T-helper 22 cell (primary cell): ENCODE measurements around the gene FANK1.
"Not testable (repeated sequence)": the region's sequence is repeated elsewhere in the genome, so short reads cannot be mapped to it uniquely, and the experiment has no call there.

ENCODE experiments used
- DNase-seq: peaks from one replicate; pipeline ENCODE4 v3.0.0-alpha.2; 2020; ENCODE audit warnings: low read depth

FANK1 gene

DNA sequence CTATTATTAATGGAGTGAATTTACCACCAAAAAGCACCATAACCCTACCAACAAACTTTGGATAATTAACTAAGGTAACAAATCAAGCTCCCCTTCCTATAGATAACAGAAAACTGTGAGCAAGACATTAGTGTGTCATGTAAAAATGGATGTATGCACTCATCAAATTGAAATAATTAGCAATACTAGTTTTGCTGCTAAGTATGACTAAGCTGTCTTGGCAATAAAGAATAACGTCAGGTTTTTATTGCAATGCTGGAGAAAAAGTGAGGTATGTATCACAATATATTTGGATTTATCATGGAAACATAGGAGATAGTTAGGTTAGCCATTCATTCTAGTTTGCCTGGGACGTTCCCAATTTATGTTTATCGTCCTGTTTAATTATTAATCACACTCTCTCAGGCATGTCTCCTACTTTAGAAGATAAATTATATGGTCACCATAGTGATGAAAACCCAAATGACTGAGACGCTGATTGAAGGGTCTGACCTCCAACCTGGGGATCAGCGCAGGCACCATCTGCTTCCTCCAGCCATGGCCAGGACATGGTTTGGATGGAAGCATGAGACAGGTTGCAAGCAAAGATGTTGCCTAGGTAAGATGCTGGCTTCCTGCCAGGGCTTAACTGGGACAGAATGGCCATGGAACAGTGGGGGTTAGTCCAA, 125.6 kb downstream of the FANK1 start:
- no peak for DNase-seq

DNA sequence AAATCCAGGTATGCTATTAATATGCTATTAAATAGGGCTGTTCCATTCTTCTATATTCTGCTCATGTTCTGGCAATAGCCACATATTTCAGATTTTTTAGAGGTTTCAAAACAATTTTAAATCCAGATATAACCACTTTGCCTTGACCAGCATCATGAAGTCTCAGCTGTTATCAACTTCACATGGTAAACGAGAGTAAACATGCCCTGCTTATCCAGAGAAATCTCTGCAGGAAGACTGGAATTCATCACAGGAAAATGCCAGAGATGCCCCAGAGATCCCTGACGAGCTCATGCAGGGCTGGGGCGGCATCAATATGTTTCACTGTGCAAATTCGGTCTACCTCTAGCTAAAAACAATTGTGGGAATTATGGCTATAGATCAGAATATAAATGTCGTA, 126.5 kb downstream of the FANK1 start:
- no peak for DNase-seq

DNA sequence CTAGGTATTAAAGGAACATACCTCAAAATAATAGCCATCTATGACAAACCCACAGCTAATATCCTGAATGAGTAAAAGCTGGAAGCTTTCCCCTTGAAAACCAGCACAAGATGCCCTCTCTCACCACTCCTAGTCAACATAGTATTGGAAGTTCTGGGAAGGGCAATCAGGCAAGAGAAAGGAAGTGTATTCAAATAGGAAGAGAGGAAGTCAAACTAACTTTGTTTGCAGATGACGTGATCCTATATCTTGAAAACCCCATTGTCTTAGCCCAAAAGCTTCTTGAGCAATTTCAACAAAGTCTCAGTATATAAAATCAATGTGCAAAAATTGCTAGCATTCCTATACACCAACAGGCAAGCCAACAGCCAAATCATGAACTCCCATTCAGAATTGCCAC, 131.3 kb downstream of the FANK1 start:
- no peak for DNase-seq

DNA sequence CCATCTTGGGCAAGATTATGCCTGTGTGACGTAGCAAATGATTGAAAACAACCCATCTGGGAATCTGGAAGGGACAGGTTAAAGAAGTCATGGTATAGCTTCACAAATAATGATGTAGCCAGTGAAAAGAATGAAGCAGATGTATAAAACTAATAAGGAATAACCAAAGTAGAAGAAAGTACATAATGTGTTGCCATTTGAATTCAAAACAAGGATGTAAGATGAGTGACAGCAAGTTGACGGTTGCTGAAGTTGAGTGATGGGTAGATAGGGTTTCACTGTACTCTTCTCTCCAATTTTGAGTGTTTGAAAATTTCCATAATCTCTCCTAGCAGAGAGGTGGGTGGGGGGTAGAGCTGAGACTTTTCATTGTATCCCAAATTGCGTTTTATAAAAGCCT, 133.6 kb downstream of the FANK1 start:
- no peak for DNase-seq

DNA sequence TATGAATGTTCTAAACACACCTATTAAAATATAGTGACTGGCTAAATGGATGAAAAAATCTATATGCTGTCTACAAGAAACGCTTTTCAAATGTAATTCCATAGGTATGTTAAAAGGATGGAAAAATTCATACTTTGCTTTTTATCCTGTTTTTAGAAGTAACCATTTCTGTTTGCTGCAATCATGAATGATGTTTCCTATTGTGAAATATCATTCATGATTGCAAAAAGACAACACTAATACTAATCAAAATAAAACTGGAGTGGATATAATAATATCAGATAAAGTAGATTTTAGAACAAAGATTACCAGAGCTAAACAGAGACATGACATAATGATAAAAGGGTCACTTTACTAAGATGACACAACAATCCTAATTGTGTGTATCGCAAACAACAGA, 138.2 kb downstream of the FANK1 start:
- DNase-seq: no peak

DNA sequence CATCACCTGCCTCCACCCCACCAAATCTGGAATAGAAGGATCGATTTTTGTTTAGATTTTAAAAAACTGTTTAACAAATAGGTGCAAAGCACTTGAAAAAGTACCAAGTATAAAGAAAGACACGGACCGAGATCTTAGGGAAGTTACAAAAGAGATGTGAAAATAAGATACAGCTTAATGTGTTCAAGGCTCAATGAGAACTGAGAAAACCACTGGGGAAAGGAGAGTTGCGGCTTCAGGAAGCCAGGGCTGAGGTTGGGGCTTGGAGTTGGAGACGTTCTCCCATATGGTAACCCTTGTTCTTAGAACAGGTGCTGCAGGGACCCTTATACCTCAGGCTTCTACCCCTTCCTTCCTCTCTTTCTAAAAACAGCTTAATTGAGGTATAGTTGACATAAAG, 140.2 kb downstream of the FANK1 start:
- DNase-seq: no peak

DNA sequence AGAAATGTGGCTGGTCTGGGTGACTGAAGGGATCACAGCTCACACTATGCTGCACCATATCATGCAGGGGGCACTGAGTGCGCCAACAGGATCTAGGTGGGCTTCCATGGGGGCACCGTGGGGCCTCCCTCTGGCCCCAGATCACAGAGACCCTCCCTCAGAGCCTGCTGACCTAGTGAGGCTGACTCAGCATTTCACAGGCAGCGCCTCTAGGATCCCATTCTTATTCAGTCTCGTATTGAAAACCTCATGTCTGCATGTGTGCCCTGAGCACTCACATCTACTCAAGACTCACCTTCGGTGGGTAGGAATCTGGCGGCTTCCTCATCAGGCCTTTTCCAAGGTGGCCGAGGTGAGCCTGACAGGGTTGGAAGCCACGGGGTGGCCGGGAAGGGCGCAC, 141.6 kb downstream of the FANK1 start:
- DNase-seq: no peak

DNA sequence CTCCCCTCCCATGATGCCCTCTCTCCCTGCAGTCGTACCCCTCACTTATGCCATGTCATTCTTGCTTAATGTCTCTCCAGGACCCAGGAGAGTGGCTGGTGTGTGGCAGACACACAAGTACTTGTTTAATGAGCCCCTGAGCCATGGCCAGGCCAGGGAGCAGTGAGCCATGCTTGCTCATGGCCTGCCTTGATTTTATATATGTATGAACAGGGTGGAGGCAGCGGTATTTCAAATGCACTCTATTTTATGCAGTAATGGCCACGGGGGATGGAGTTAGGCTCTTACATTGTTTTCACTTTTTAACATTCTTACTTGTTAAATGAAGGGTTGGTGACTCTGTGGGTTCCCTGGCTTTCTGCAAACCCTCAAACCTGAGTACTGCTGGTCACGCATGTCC, 144.8 kb downstream of the FANK1 start:
- DNase-seq: no peak

DNA sequence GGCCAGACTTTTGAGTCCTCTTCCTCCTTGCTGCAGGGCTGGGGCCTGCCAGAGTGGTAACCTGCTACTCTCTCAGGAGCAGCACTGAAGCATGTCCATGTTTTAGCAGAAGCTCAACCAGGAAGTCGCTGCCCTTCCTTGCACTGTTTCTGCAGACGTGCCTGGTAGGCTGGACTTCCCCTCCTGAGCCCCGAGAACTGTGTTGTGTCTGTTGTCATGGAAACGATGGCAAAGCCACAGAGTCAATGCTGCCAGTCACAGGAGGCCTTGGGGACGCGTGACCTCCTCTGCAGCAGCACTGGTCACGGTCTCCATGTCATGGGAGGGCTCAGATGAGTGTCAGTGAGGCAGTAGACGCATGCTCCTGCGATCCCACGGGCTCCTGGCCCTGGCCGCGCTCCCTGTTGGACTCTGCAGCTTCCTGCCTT, 145.5 kb downstream of the FANK1 start:
- DNase-seq: peak; percentile 77

DNA sequence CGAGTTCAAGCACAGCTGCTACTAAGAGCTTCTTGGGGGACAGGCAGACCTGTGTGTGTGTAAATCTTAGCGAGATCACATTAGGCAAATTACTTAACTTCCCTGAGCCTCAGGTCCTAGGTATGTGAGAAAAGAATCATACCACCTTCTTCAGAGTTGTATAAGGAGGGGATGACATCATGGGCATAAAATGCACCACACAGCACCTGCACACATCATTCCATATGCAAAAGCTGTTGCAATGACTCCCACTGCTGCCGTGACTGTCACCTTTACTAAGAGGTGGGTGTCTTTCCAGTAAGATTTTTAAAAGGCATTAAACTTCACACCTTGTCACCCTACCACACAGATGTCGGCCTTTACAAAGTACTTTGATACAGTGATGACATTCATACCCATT, 146.0 kb downstream of the FANK1 start:
- no peak for DNase-seq

DNA sequence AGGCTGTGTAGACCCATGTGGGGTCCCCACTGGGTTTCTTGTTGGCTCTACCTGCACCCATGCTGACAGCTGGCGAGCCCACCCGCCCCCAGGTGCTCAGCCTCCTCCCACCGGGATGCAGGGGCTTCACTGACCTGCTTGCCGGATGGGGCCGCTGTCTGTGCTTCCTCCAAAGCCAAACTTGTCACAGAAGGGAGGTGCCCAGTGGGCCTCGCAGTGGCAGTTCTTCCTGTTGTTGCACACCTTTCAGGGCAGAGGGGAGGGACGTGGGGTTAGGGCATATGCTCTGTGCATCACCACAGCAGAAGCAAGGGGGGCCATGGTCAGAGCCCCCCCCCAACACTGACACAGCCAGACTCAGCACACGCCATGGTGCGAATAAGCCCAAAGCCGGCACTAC, 146.5 kb downstream of the FANK1 start:
- DNase-seq: peak; percentile 9

DNA sequence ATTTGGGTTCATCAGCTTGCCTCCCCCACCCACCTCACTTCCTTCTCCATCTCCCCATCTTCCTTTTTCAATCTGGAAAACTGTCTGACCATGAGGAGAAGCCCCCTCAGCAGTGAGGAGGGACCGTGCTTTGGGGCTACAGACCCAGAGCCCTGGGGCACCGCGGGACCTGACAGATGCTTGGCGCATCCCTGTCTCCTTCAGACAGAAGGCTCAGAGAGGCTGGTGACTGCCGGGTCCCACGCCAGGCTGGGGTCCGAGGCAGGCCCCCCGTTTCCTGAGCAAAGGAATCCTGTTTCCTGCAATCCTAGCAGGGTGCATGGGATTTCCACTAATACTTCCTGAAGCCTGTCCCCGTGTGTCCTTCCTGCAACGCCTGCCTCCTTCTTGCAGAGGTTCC, 147.0 kb downstream of the FANK1 start:
- no peak for DNase-seq

DNA sequence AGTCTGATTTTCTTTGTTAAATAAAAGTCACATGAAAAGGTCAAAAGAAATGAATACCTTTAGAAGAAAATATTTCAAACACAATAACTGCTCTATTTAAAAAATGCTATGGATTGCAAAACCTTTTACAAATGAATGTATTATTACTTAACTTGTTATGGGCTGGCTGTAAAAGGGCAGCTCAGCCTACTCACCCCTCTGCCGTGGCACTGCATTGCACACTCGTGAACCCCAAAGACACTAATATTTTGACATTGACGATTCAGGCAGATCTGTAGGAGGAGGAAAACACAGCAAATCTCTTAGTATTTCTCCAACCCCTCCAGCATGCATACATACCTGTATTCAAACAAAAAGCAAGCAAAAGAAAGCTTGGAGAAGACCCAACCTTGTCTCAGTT, 149.5 kb downstream of the FANK1 start:
- DNase-seq: no peak

DNA sequence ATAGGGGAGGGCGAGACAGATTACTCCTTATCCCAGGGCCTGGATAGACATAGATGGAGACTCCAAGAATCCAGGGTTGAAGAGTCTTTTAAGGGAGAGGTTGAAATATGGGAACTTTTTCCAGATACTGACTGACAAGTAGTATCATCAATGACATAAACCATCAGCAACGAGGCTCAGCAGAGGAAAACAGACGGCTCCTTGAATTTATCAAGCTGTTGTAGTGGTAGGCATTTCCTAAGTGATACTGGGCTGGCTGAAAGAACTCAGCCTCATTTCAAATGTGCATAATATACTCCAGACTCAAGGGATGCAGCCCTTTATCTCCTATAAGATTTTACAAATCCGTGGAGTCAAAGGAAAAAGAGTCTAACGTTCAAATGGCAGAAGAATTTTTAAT, 150.5 kb downstream of the FANK1 start:
- no peak for DNase-seq

DNA sequence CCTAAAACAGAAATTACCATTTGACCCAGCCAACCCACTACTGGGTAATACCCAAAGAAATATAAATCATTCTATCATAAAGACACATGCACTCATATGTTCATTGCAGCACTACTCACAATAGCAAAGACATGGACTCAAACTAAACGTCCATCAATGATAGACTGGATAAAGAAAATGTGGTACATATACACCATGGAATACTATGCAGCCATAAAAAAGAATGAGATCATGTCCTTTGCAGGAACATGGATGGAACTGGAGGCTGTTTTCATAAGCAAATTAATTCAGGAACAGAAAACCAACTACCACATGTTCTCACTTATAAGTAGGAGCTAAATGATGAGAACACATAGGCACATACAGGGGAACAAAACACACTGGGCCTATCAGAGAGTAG, 151.4 kb downstream of the FANK1 start:
- DNase-seq: not testable (repeated sequence)

DNA sequence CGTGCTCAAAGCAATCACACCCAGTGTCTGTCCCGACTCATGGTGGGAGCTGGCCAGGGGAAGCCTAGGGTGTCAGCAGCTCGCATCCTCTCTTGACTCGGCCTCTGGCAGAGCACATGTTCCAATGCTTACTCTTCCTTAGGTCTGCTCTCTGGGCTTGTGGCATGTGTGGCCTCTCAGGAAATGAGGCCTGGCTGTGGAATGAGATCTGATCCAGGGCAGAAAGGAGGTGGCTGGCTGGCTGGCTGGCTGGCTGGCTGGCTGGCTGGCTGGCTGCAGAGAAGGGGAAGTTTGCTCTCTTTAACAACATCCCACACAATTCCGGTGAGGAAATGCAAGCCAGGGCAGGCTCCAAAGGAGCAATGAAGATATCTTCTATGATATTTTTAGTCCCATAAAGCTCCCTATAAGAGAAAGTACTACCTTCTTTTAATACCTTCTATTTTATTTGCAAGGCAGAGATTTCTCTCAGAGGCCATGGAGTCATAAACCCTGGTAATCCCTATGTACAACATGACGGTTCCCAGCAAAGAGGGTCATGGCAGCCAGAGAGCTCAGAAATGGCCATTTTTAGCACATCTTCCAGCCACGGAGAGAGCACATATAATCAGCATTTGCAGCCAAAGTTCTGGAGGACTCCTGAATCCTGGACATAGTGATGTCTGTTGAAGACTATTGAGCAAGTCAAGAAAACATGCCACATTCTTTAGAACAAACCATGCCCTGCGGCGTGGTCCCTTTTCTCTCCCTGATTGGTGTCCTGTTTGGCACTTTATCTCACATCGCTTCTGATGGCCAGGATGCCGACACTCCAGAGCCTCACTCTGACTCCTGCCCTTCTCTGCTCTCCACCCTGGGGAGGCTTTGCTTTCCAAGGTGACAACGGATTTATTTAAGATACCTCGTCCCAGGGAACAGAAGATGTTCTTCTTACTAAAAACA, 153.7 kb downstream of the FANK1 start:
- DNase-seq: no peak

DNA sequence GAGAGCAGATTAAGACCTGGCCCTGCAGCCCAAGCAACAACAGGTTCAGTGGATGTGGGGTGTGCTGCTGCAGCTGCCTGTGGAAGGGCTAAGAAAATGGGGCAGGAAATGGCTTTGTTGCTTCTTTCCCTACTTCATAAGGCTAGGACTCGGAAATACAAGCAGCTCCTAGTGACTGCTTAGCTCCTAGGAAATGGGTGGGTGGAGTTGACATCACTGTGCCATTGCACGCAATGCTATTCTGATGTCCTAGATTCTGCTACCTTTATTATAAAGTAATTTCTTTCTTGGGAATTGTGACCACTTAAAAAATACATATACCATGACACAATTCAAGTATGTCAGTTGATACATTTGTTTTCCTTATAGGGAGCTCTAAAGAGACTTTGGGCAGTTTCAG, 155.8 kb downstream of the FANK1 start:
- DNase-seq: no peak

DNA sequence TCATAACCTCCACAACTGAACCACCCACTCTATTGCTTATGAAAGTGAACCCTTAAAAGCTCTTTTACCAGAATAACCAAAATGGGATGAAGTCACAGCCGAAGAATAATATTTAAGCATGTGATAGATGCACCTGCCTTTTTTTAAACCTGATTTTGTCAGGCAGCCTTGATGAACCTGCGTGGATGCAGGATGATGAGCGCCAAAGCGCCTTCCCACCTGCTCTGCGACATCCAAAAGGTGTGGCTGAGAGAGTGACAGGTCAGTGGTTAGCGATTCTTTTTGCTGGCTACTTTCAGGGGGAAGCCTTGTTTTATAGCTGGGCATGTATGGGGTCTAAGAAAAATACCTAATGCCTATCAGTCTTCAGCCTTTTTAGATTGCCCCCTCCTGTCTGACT, 157.8 kb downstream of the FANK1 start:
- no peak for DNase-seq

DNA sequence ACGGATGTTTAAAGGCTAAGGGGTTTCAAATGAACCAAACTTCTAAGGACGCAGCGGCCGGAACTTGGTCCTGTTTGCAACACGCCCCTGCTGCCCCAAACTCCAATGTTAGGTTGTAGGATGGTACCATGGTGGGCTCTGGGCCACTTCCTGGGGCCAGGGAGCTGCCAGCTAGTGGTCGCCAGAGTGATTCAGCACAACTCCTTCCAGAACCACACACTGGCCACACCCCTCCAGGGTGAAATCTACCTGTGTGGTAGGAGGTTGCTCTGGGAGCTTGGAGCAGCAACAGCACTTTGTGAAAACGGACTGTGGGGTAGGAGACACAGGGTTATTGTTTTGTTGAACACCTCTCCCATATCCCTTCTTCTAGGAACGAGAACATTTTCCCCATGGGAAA, 161.1 kb downstream of the FANK1 start:
- no peak for DNase-seq

DNA sequence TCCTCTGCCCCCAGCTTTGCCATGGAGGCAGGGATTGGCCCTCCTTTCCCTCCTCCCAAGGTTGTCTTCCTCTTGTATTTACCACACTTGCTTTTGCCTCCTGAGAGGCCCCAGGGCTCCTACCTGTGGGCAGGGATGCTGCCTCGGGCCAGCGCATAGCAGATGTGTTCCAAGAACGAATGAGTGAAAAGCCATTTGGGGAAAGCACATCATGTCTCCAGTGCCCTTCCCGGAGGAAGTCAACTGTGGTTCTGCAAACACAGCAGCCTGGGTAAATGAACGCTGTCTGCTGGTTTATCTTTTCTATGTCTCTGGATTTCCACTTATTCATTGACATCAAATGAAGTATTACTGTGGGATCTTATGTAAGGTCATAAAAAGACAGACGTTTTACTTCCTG, 161.7 kb downstream of the FANK1 start:
- DNase-seq: no peak

DNA sequence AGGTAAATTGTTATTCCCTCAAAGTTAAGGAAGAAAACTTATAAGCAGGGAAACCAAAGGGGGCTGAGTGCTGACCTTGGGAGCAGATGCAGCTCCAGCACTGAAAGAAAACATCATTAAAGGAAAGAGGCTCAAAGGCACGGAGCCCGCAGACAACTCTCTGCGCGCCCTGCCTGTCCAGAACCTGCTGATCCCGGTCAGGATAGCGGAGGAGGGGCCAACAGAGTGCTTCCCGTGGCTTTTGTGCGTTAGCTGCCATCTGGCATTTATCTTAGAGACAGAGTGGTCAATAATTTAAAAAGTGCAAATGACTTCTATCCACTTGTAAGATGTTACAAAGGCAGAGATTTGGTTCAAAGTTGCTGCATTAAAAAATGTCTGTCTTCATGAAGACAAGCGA, 162.1 kb downstream of the FANK1 start:
- no peak for DNase-seq
